Activated CD4-positive, alpha-beta T cell treated with anti-CD3 and anti-CD28 coated beads, Interleukin-2, amount 10 ng/mL, durations not matched to agents 24 days and 14 days (primary cell): ENCODE data around the gene TRIM66. TPM values are rescaled to one million over a fixed set of nuclear protein-coding genes. Genes with fewer than 3 reads are reported as not detected.

ENCODE experiments used
- DNase-seq: peaks from one replicate; pipeline ENCODE4 v3.0.0; 2022
- H3K27ac Mint-ChIP-seq: one replicate; pipeline ENCODE4 v1.8.0; 2022; ENCODE audit warnings: mild to moderate bottlenecking, mixed read lengths
- H3K27me3 Mint-ChIP-seq: one replicate; pipeline ENCODE4 v1.8.0; 2022; ENCODE audit warnings: mixed read lengths
- H3K36me3 Mint-ChIP-seq: one replicate; pipeline ENCODE4 v1.8.0; 2022; ENCODE audit warnings: low read depth, mild to moderate bottlenecking, mixed read lengths
- H3K4me1 Mint-ChIP-seq: one replicate; pipeline ENCODE4 v1.8.0; 2021; ENCODE audit warnings: mixed read lengths
- H3K4me3 Mint-ChIP-seq: one replicate; pipeline ENCODE4 v1.8.0; 2022; ENCODE audit warnings: mild to moderate bottlenecking, moderate library complexity, mixed read lengths
- H3K9me3 Mint-ChIP-seq: one replicate; pipeline ENCODE4 v1.8.0; 2021; ENCODE audit warnings: mixed read lengths
- intact Hi-C: fragments of 100-400 bp; cut with micrococcal nuclease; formaldehyde crosslinking; loops from one replicate; pipeline ENCODE4 v1.15.1; 2023
- total RNA-seq: library from RNA; stranded (reverse); gene quantifications from 2 replicates; pipeline ENCODE4 v1.2.3, GENCODE V29; 2022

The TRIM66 gene
- total RNA-seq, 1 donor from 2014 or later, result 11.9 TPM

- intact Hi-C loops, result no loop called here
- Mint-ChIP-seq H3K27ac (no peak overlapping the region), H3K4me3 (no peak overlapping the region), H3K9me3 (no peaks in the 10 kb centered on the region), H3K36me3 (peaks cover 71% of the 10 kb centered on the region), H3K4me1 (peaks cover 42% of the 10 kb centered on the region), H3K27me3 (no peaks in the 10 kb centered on the region)
- no peak for DNase-seq
Measured at GRCh38 chr11:8691601-8692000, 9.1 kb upstream of the TRIM66 start.

- intact Hi-C loops, result no loop called here
- Mint-ChIP-seq H3K27ac (peak overlapping the region; percentile 88), H3K27me3 (no peaks in the 10 kb centered on the region), H3K4me3 (peak overlapping the region; percentile 94), H3K9me3 (no peaks in the 10 kb centered on the region), H3K36me3 (peaks cover 73% of the 10 kb centered on the region), H3K4me1 (peaks cover 37% of the 10 kb centered on the region)
- no peak for DNase-seq
Measured at GRCh38 chr11:8690374-8691342, 8.2 kb upstream of the TRIM66 start.

- peaks cover 41% of the 10 kb centered on the region for H3K4me1 Mint-ChIP-seq
- peak overlapping the region; percentile 88 for H3K27ac Mint-ChIP-seq
- no peak for DNase-seq
- H3K4me3 Mint-ChIP-seq, result peak overlapping the region; percentile 94
- no peaks in the 10 kb centered on the region for H3K9me3 Mint-ChIP-seq
- H3K36me3 Mint-ChIP-seq, result peaks cover 77% of the 10 kb centered on the region
- intact Hi-C loops, result loop anchor here (1.0 to 10.0 kb wide), 8 partner anchors 125 to 1765 kb away; partner anchors contain the start of genes ADM, AKIP1, AMPD3 and IPO7
- H3K27me3 Mint-ChIP-seq, result no peaks in the 10 kb centered on the region
Measured at GRCh38 chr11:8689726-8690255, 7.3 kb upstream of the TRIM66 start.

- Mint-ChIP-seq H3K4me1 (peaks cover 43% of the 10 kb centered on the region), H3K27ac (peak overlapping the region; percentile 88), H3K9me3 (no peaks in the 10 kb centered on the region), H3K36me3 (peaks cover 77% of the 10 kb centered on the region), H3K4me3 (peak overlapping the region; percentile 94), H3K27me3 (no peaks in the 10 kb centered on the region)
- intact Hi-C loops, result loop anchor here (1.0 to 10.0 kb wide), 8 partner anchors 126 to 1766 kb away; partner anchors contain the start of genes ADM, AKIP1, AMPD3 and IPO7
- peak; percentile 96 for DNase-seq
Measured at GRCh38 chr11:8688414-8689362, 6.2 kb upstream of the TRIM66 start.

- H3K9me3 Mint-ChIP-seq, result no peaks in the 10 kb centered on the region
- H3K27ac Mint-ChIP-seq, result no peak overlapping the region
- H3K36me3 Mint-ChIP-seq, result peaks cover 79% of the 10 kb centered on the region
- H3K27me3 Mint-ChIP-seq, result no peaks in the 10 kb centered on the region
- H3K4me3 Mint-ChIP-seq, result no peak overlapping the region
- no peak for DNase-seq
- peaks cover 50% of the 10 kb centered on the region for H3K4me1 Mint-ChIP-seq
- intact Hi-C loops, result loop anchor here (10.0 kb wide), 6 partner anchors 128 to 1768 kb away; partner anchors contain the start of genes ADM, AMPD3, IPO7 and WEE1
Measured at GRCh38 chr11:8686325-8686724, 3.9 kb upstream of the TRIM66 start.

- Mint-ChIP-seq H3K4me3 (peak overlapping the region; percentile 97), H3K4me1 (peaks cover 48% of the 10 kb centered on the region), H3K36me3 (peaks cover 78% of the 10 kb centered on the region), H3K9me3 (no peaks in the 10 kb centered on the region), H3K27ac (peak overlapping the region; percentile 95), H3K27me3 (no peaks in the 10 kb centered on the region)
- no peak for DNase-seq
- intact Hi-C loops, result loop anchor here (10.0 kb wide), 6 partner anchors 129 to 1769 kb away; partner anchors contain the start of genes ADM, AMPD3, IPO7 and WEE1
Measured at GRCh38 chr11:8685820-8686219, 3.4 kb upstream of the TRIM66 start.

GRCh38 chr11:8685306-8685705, 2.8 kb upstream of the TRIM66 start:
- peak overlapping the region; percentile 97 for H3K4me3 Mint-ChIP-seq
- H3K27me3 Mint-ChIP-seq, result no peaks in the 10 kb centered on the region
- no peaks in the 10 kb centered on the region for H3K9me3 Mint-ChIP-seq
- intact Hi-C loops, result loop anchor here (10.0 kb wide), 6 partner anchors 129 to 1769 kb away; partner anchors contain the start of genes ADM, AMPD3, IPO7 and WEE1
- H3K4me1 Mint-ChIP-seq, result peaks cover 51% of the 10 kb centered on the region
- peak overlapping the region; percentile 95 for H3K27ac Mint-ChIP-seq
- DNase-seq, result no peak
- H3K36me3 Mint-ChIP-seq, result peaks cover 80% of the 10 kb centered on the region

GRCh38 chr11:8684600-8685290, 2.3 kb upstream of the TRIM66 start:
- H3K4me3 Mint-ChIP-seq, result peak overlapping the region; percentile 97
- peaks cover 78% of the 10 kb centered on the region for H3K36me3 Mint-ChIP-seq
- no peak for DNase-seq
- peak overlapping the region; percentile 95 for H3K27ac Mint-ChIP-seq
- intact Hi-C loops, result loop anchor here (5.0 to 10.0 kb wide), 8 partner anchors 72 to 1770 kb away; partner anchors contain the start of genes ADM, AMPD3, EIF3F and IPO7
- H3K9me3 Mint-ChIP-seq, result no peaks in the 10 kb centered on the region
- peaks cover 46% of the 10 kb centered on the region for H3K4me1 Mint-ChIP-seq
- no peaks in the 10 kb centered on the region for H3K27me3 Mint-ChIP-seq

- Mint-ChIP-seq H3K4me3 (peak overlapping the region; percentile 97), H3K9me3 (no peaks in the 10 kb centered on the region), H3K27ac (peak overlapping the region; percentile 95), H3K27me3 (no peaks in the 10 kb centered on the region), H3K36me3 (peaks cover 66% of the 10 kb centered on the region), H3K4me1 (peaks cover 34% of the 10 kb centered on the region)
- intact Hi-C loops, result loop anchor here (5.0 to 10.0 kb wide), 8 partner anchors 71 to 1772 kb away; partner anchors contain the start of genes ADM, AMPD3, EIF3F and IPO7
- no peak for DNase-seq
Measured at GRCh38 chr11:8683115-8683807, 796 bp upstream of the TRIM66 start.

- H3K27me3 Mint-ChIP-seq, result no peaks in the 10 kb centered on the region
- peak overlapping the region; percentile 97 for H3K4me3 Mint-ChIP-seq
- peaks cover 55% of the 10 kb centered on the region for H3K36me3 Mint-ChIP-seq
- H3K27ac Mint-ChIP-seq, result peak overlapping the region; percentile 95
- H3K4me1 Mint-ChIP-seq, result peaks cover 28% of the 10 kb centered on the region
- intact Hi-C loops, result loop anchor here (1.0 to 10.0 kb wide), 9 partner anchors 70 to 1773 kb away; partner anchors contain the start of genes ADM, AMPD3, EIF3F and IPO7
- no peaks in the 10 kb centered on the region for H3K9me3 Mint-ChIP-seq
- DNase-seq, result no peak
Measured at GRCh38 chr11:8681837-8682302, 595 bp downstream of the TRIM66 start.

- Mint-ChIP-seq H3K36me3 (peaks cover 27% of the 10 kb centered on the region), H3K9me3 (no peaks in the 10 kb centered on the region), H3K4me1 (peaks cover 11% of the 10 kb centered on the region), H3K27me3 (no peaks in the 10 kb centered on the region), H3K27ac (no peak overlapping the region), H3K4me3 (no peak overlapping the region)
- no peak for DNase-seq
- intact Hi-C loops, result no loop called here
Measured at GRCh38 chr11:8679006-8679405, 3.5 kb downstream of the TRIM66 start.

GRCh38 chr11:8676458-8676857, 6.0 kb downstream of the TRIM66 start:
- H3K27ac Mint-ChIP-seq, result no peak overlapping the region
- H3K9me3 Mint-ChIP-seq, result no peaks in the 10 kb centered on the region
- peaks cover 23% of the 10 kb centered on the region for H3K36me3 Mint-ChIP-seq
- H3K4me1 Mint-ChIP-seq, result peaks cover 14% of the 10 kb centered on the region
- H3K27me3 Mint-ChIP-seq, result no peaks in the 10 kb centered on the region
- intact Hi-C loops, result no loop called here
- no peak for DNase-seq
- no peak overlapping the region for H3K4me3 Mint-ChIP-seq
